Bronchial epithelial cell (primary cell): ENCODE measurements around the gene C3orf22. TPM values are rescaled to one million over a fixed set of nuclear protein-coding genes. Genes with fewer than 3 reads are reported as not detected.

Source experiments
- DNase-seq: peaks from one replicate; pipeline ENCODE4 v3.0.0-alpha.2; 2010; ENCODE audit warnings: low read depth
- FAIRE-seq: peaks from 2 replicates; lab custom pipeline; 2011; peaks lifted over from hg19 to GRCh38; lab: Jason Lieb, UNC
- H3K27me3 ChIP-seq: 2 replicates; pipeline ENCODE4 v1.5.1; 2011; ENCODE audit warnings: low read length; ENCODE audit not compliant: control insufficient read depth, insufficient read depth
- H3K36me3 ChIP-seq: 2 replicates; pipeline ENCODE4 v1.5.1; 2011; ENCODE audit warnings: low read length; ENCODE audit not compliant: control insufficient read depth, insufficient read depth
- H3K4me3 ChIP-seq: 2 replicates; pipeline ENCODE4 v1.5.1; 2011; ENCODE audit warnings: mild to moderate bottlenecking, low read depth, low read length, control low read depth
- total RNA-seq: library from RNA; depleted of rRNA; stranded (reverse); fragments of >200 nt; gene quantifications from 2 replicates; pipeline ENCODE4 v1.2.1, GENCODE V29; 2014
- TF ChIP-seq, protein P1 (sequence below): IDR thresholded peaks from 2 replicates; pipeline ENCODE4 v1.5.1; 2011; ENCODE audit warnings: mild to moderate bottlenecking, moderate library complexity, low read length, control low read depth, inconsistent platforms; ENCODE audit not compliant: insufficient read depth, severe bottlenecking

Gene C3orf22
- total RNA-seq, 1 donor from 2014 or later = not detected

DNA sequence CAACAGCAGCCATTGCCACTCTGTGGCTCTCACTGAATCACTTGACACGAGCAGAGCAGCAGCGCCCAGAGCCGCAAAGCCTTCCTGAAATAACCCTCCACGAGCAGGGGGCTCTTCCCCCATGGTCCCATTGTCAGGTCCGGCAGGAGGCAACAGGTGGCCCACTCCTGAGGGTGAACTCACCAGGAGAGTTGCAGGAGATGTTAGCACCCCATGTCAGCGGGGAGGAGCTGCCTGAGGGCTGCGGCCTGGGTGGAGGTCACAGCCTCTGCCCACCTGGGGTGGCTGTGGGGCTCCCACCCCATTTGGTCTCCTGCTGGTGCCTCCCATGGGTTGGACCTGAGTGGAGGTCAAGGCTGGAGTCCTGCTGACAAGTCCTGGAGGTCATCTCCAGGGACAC, 12.3 kb upstream of the C3orf22 start:
- TF ChIP-seq, protein P1, sequence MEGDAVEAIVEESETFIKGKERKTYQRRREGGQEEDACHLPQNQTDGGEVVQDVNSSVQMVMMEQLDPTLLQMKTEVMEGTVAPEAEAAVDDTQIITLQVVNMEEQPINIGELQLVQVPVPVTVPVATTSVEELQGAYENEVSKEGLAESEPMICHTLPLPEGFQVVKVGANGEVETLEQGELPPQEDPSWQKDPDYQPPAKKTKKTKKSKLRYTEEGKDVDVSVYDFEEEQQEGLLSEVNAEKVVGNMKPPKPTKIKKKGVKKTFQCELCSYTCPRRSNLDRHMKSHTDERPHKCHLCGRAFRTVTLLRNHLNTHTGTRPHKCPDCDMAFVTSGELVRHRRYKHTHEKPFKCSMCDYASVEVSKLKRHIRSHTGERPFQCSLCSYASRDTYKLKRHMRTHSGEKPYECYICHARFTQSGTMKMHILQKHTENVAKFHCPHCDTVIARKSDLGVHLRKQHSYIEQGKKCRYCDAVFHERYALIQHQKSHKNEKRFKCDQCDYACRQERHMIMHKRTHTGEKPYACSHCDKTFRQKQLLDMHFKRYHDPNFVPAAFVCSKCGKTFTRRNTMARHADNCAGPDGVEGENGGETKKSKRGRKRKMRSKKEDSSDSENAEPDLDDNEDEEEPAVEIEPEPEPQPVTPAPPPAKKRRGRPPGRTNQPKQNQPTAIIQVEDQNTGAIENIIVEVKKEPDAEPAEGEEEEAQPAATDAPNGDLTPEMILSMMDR = no peak
- FAIRE-seq = no peak
- DNase-seq = no peak
- H3K4me3 ChIP-seq = no peak overlapping the region
- H3K36me3 ChIP-seq = no peaks in the 10 kb centered on the region
- H3K27me3 ChIP-seq = peaks cover 3% of the 10 kb centered on the region

DNA sequence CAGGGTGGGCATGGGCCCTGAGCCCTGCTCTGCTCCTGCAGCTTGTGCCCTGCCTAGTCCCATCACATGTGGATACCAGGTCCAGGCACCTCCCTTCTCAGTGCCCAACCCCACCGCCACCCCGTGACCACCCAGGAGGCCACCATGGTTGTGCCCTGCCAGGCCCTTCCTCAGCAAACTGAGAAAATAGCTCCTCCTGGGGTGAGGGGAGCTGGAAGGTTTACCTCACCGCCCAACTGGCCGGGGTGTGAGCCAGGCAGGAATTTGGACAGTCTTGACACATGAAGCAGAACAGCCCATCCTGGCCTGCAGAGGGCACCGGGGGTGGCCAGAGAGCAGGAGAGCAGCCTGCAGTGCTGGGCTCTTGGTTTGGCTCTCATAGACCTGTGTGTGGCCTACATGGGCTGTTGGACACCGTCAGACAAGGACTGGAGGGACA, 11.4 kb upstream of the C3orf22 start:
- Histone ChIP-seq H3K27me3 (peaks cover 3% of the 10 kb centered on the region), H3K4me3 (no peak overlapping the region), H3K36me3 (no peaks in the 10 kb centered on the region)
- TF ChIP-seq, protein P1 = no peak
- DNase-seq = no peak
- no peak for FAIRE-seq

DNA sequence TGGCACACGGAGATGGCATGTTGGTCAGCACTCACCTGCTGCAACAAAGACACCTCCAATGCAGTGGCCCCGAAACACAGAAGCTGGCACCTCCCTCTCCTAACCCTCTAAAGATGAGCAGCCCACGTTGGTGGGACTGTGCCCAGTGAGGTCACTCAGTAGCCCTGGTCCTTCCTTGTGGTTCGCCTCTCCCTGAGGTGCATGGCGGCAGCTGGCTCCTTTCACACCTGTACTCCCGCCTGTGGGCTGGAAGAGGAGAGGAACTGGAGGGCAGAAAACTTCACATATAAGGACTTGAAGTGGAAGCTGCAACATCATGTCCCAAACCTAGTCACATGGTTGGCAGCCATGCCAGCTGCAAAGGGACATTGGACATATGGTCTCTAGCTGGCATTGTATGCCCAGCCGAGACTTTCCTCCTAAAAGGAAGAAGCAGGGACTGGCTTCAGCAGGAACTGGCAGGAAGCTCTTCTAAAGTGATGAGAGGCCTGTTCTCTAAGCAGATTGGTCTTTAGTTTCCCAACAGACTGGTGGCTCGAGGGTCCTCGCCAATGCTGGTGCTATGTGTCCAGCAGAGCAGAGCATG, 10.8 kb upstream of the C3orf22 start:
- no peak for FAIRE-seq

DNA sequence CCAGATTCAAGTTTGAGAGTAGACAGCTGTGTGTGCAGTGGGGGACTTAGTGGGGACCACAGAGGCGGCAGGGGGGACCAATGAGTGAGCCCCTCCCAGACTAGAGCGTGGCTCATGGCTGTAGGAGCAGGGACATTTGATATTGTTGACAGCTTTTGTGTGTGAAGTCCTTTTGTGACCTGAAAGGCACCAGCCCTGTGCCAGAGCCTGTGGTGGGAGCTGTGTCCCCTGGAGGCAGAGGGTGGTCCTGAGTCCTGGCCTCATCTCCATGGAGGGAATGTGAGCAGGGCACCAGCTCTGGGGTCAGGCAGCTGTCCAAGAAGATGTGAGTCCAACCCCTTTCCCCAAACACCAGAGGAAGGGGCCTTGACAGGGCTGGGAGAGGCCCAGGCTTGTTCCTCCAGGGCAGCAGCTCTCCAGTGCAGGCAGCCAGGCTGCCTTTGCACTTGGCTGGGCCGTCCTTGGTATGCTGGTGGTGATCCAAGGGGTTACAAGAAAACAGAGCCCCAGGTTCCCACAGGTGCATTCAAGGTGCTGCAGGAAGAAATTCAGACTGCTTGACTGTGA, 10.1 kb upstream of the C3orf22 start:
- TF ChIP-seq, protein P1 = no peak
- no peak for FAIRE-seq
- H3K27me3 ChIP-seq = peaks cover 5% of the 10 kb centered on the region
- no peak overlapping the region for H3K4me3 ChIP-seq
- DNase-seq = no peak
- no peaks in the 10 kb centered on the region for H3K36me3 ChIP-seq

More for the DNA sequence above, 10.8 kb upstream of the C3orf22 start:
- TF ChIP-seq, protein P1 = no peak
- Histone ChIP-seq H3K27me3 (peaks cover 3% of the 10 kb centered on the region), H3K4me3 (no peak overlapping the region), H3K36me3 (no peaks in the 10 kb centered on the region)
- DNase-seq = no peak

DNA sequence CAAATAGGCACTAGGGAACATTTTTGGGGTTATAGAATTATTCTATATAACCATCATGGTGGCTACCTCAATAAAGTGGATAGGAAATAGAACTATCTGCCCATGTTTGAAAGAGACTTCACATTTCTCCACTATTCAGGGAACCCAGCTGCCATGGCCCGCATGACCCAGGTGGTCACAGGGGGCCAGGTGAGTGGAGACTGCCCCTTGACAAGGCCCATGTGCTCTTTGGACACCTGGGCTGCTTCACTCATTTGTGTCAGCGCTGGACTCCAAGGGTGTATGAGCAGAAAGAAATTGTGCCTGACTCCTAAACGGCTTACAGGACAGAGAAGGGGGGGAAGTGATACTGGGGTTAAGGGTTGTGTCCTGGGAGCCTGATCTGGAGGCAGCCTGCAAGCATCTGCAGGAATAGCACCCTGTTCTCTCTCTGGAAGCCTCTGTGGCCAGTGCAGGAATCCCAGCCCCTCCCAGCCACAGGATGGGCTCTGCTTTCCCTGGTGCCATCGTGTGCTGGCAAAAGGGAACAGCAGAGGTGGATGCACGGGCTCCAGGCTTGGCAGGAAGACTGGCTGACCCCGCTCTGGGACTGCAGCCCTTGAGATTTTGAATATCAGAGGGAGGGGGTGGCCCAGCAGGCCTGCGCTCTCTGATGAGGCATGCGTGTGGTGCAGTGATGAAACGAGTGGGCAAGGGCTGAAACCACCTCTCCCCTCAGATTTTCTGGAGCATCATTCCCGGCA, 9.1 kb upstream of the C3orf22 start:
- Histone ChIP-seq H3K4me3 (no peak overlapping the region), H3K36me3 (no peaks in the 10 kb centered on the region), H3K27me3 (peaks cover 7% of the 10 kb centered on the region)
- DNase-seq (no peak), FAIRE-seq (no peak)
- TF ChIP-seq, protein P1 = no peak
